HEK293 (cell line): ENCODE data around the gene SOX13.

Source experiments
- CTCF ChIP-seq: fragments of 450-650 bp; formaldehyde crosslinking; IDR thresholded peaks from 2 replicates; pipeline ENCODE4 v1.5.1; 2016; ENCODE audit warnings: missing biosample characterization, missing genetic modification characterization
- HOXA7 ChIP-seq: sonication (generic); formaldehyde crosslinking; IDR thresholded peaks from 2 replicates; pipeline ENCODE4 v1.8.1; 2022; ENCODE audit warnings: missing genetic modification reagents, borderline replicate concordance
- REST ChIP-seq: fragments of 450-650 bp; formaldehyde crosslinking; IDR thresholded peaks from 2 replicates; pipeline ENCODE4 v1.5.1; 2016; ENCODE audit warnings: missing biosample characterization, missing genetic modification characterization
- SP2 ChIP-seq: fragments of 450-650 bp; formaldehyde crosslinking; IDR thresholded peaks from 2 replicates; pipeline ENCODE4 v1.5.1; 2016; ENCODE audit warnings: missing biosample characterization, missing genetic modification characterization
- TCF7L2 ChIP-seq: IDR thresholded peaks from 2 replicates; pipeline ENCODE4 v1.6.1; 2011; ENCODE audit warnings: low read depth, mild to moderate bottlenecking, inconsistent platforms, low read length, moderate library complexity, borderline replicate concordance
- ZBTB11 ChIP-seq: fragments of 450-650 bp; formaldehyde crosslinking; conservative IDR thresholded peaks from 2 replicates; pipeline ENCODE4 v1.5.1; 2016; ENCODE audit warnings: low read depth, missing biosample characterization, missing genetic modification characterization
- ZBTB21 ChIP-seq: fragments of 450-650 bp; formaldehyde crosslinking; IDR thresholded peaks from 2 replicates; pipeline ENCODE4 v1.5.1; 2017; ENCODE audit warnings: missing biosample characterization, missing genetic modification characterization
- ZBTB48 ChIP-seq: fragments of 450-650 bp; formaldehyde crosslinking; IDR thresholded peaks from 2 replicates; pipeline ENCODE4 v1.5.1; 2016; ENCODE audit warnings: missing biosample characterization, missing genetic modification characterization
- ZFP3 ChIP-seq: fragments of 450-650 bp; formaldehyde crosslinking; IDR thresholded peaks from 2 replicates; pipeline ENCODE4 v1.5.1; 2016; ENCODE audit warnings: low read depth, missing biosample characterization, missing genetic modification characterization
- ZNF18 ChIP-seq: fragments of 450-650 bp; formaldehyde crosslinking; IDR thresholded peaks from 2 replicates; pipeline ENCODE4 v1.5.1; 2016; ENCODE audit warnings: missing biosample characterization, missing genetic modification characterization
- ZNF2 ChIP-seq: fragments of 450-650 bp; formaldehyde crosslinking; IDR thresholded peaks from 2 replicates; pipeline ENCODE4 v1.5.1; 2016; ENCODE audit warnings: missing biosample characterization, missing genetic modification characterization
- ZNF423 ChIP-seq: fragments of 450-650 bp; formaldehyde crosslinking; IDR thresholded peaks from 2 replicates; pipeline ENCODE4 v1.5.1; 2016; ENCODE audit warnings: missing biosample characterization, missing genetic modification characterization
- ZNF514 ChIP-seq: fragments of 450-650 bp; formaldehyde crosslinking; IDR thresholded peaks from 2 replicates; pipeline ENCODE4 v1.5.1; 2016; ENCODE audit warnings: missing biosample characterization, missing genetic modification characterization
- ZNF658 ChIP-seq: fragments of 450-650 bp; formaldehyde crosslinking; IDR thresholded peaks from 2 replicates; pipeline ENCODE4; 2016; ENCODE audit warnings: missing biosample characterization, missing genetic modification characterization

- peak; percentile 98 for TF ChIP-seq TCF7L2
- no peak for TF ChIP-seq CTCF (tag by site-specific recombination)
- no peak for TF ChIP-seq REST (tag by site-specific recombination)
- TF ChIP-seq ZNF423 = peak; percentile 42; the same call in 1 of the 2 replicates
- TF ChIP-seq ZBTB11 (tag by site-specific recombination) = no peak
- TF ChIP-seq ZBTB21 = no peak
- TF ChIP-seq ZNF658 (tag by site-specific recombination) = no peak
- peak; percentile 56; the same call in 1 of the 2 replicates for TF ChIP-seq ZNF18 (tag by site-specific recombination)
- TF ChIP-seq ZNF2 (tag by site-specific recombination) = no peak
- TF ChIP-seq ZBTB48 = no peak
- no peak for TF ChIP-seq SP2
- no peak for TF ChIP-seq ZFP3
- TF ChIP-seq HOXA7 (CRISPR knock-in tag) = no peak
- TF ChIP-seq ZNF514 = no peak
Observed at GRCh38 chr1:204027446-204027845, 45.5 kb upstream of the SOX13 start.
